NCI-H345 treated with DMSO at 0.1 percent for 48 hours (cell line): ENCODE results near the gene BTBD6.
"Not testable (repeated sequence)": the region's sequence is repeated elsewhere in the genome, so short reads cannot be mapped to it uniquely, and the experiment has no call there.

ENCODE experiments used
- DNase-seq: peaks from one replicate; lab custom pipeline; 2025; ENCODE audit not compliant: unreplicated experiment; lab: John Stamatoyannopoulos, UW

Gene BTBD6

GRCh38 chr14:105268736-105269354 is 20.5 kb downstream of the BTBD6 start:
- DNase-seq = no peak

- DNase-seq = no peak
Observed at GRCh38 chr14:105269405-105269804, 21.1 kb downstream of the BTBD6 start.

GRCh38 chr14:105271224-105271890 is 23.0 kb downstream of the BTBD6 start:
- DNase-seq = no peak

GRCh38 chr14:105272623-105273022 is 24.3 kb downstream of the BTBD6 start:
- DNase-seq = no peak

GRCh38 chr14:105273062-105273461 is 24.7 kb downstream of the BTBD6 start:
- DNase-seq = no peak

GRCh38 chr14:105274637-105275036 is 26.3 kb downstream of the BTBD6 start:
- no peak for DNase-seq

GRCh38 chr14:105275267-105275946 is 27.1 kb downstream of the BTBD6 start:
- DNase-seq = no peak

GRCh38 chr14:105277448-105277847 is 29.1 kb downstream of the BTBD6 start:
- DNase-seq = not testable (repeated sequence)

- no peak for DNase-seq
Observed at GRCh38 chr14:105279642-105280361, 31.5 kb downstream of the BTBD6 start.

GRCh38 chr14:105280525-105280924 is 32.2 kb downstream of the BTBD6 start:
- no peak for DNase-seq

GRCh38 chr14:105281371-105282097 is 33.2 kb downstream of the BTBD6 start:
- no peak for DNase-seq

GRCh38 chr14:105282098-105282725 is 33.9 kb downstream of the BTBD6 start:
- DNase-seq = no peak

GRCh38 chr14:105283028-105283427 is 34.7 kb downstream of the BTBD6 start:
- no peak for DNase-seq

GRCh38 chr14:105283899-105284298 is 35.6 kb downstream of the BTBD6 start:
- no peak for DNase-seq

GRCh38 chr14:105285174-105285573 is 36.8 kb downstream of the BTBD6 start:
- DNase-seq = no peak

- no peak for DNase-seq
Observed at GRCh38 chr14:105286759-105287144, 38.4 kb downstream of the BTBD6 start.

- no peak for DNase-seq
Observed at GRCh38 chr14:105287249-105288102, 39.1 kb downstream of the BTBD6 start.

- not testable (repeated sequence) for DNase-seq
Observed at GRCh38 chr14:105288936-105289335, 40.6 kb downstream of the BTBD6 start.

GRCh38 chr14:105290621-105291346 is 42.5 kb downstream of the BTBD6 start:
- DNase-seq = no peak
